ENCODE data around the gene SUPT16H.

- TF ChIP-seq POLR2A (IDR thresholded peaks at IDR 0.05; ENCODE audit: insufficient read depth in 1 of 2, low read depth in 2 of 2, low read length in 2 of 2) (no peak), ZMAT3 (CRISPR knock-in tag; conservative IDR thresholded peaks at IDR 0.05) (no peak), CTCF (CRISPR knock-in tag; IDR thresholded peaks at IDR 0.05) (no peak), ESRRA (CRISPR knock-in tag; IDR thresholded peaks at IDR 0.05; ENCODE audit: low read depth) (no peak)
Measured at GRCh38 chr14:21320913-21321312, 62.9 kb downstream of the SUPT16H start.

Measured in HepG2 (cell line).